ENCODE measurements around the gene PPARG. TPM values are rescaled to one million over a fixed set of nuclear protein-coding genes. Genes with fewer than 3 reads are reported as not detected.
A peak's percentile ranks its signal among the peaks of the same experiment; 100 is the strongest.
"Not testable (repeated sequence)": the region's sequence is repeated elsewhere in the genome, so short reads cannot be mapped to it uniquely, and the experiment has no call there.

The PPARG gene
- total RNA-seq (2014; rRNA removed; shearing (Covaris generic)), result 7.8 and 8.1 TPM in 2 replicates

- no peak for DNase-seq (ENCODE audit: low read depth)
Observed at GRCh38 chr3:12288182-12289129, at the start of gene PPARG. Gene PPARG (plus strand): TSS chr3:12289070. CDS start chr3:12379712, 90,642 bp downstream.

DNA sequence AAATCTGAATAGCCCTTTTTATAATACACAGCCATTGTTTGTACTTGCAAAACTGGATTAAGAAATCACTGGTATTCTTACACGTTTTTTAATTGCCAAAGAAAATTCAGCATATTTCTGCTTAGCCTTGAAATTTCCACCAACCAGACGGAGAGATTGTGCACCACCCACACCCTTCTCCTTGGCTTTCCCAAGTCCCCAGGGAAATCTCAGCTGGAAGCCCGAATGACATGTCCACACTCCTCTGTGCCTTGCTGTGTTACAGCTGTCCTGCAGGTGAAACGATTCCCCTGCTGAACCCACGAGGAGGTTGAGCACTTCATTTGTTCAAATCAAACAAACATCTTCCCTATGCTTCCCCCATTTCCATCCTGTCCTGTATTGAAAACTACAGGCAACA, 49.6 kb upstream of the PPARG start:
- DNase-seq (ENCODE audit: low read depth), result no peak

DNA sequence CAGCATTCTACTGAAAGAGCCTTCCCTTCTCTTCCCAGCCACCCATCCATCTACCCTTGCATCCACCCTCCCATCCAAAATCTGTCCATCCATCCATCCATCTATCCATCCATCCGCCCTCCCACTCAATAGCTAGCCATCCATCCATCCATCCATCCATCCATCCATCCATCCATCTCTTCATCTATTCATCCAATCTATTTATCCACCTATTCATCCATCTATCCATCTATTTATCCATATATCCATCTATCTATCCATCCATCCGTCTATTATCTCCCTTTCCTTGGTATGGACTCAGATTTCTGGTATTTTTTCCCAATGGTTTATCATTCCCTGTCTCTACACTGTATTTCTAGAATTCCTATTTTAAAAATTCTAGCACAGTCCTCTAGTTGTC, 46.1 kb upstream of the PPARG start:
- DNase-seq (ENCODE audit: low read depth), result no peak

- no peak for DNase-seq (ENCODE audit: low read depth)
Observed at GRCh38 chr3:12246497-12247163, 42.2 kb upstream of the PPARG start.

DNA sequence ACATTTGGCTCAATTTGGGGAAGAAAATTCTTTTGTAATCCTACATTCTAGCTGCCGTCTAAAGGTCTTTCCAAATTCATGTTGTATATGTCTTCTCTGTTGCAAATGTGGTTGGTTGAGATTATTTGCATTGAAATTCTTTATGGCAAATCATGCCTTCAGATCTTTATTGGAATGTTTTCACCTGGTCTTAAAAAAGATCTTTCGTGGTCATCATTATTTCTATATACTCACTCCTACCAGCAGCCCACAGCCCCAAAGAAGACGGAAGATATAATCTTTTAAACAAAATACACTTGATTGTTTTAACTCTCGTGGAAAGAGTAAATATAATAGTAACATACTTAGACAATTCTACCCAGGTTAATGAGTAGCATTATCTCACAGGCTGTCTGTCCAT, 41.5 kb upstream of the PPARG start:
- no peak for DNase-seq (ENCODE audit: low read depth)

- DNase-seq (ENCODE audit: low read depth), result no peak
Observed at GRCh38 chr3:12249519-12249918, 39.4 kb upstream of the PPARG start.

GRCh38 chr3:12252889-12253288, 36.0 kb upstream of the PPARG start:
- DNase-seq (ENCODE audit: low read depth), result no peak

DNA sequence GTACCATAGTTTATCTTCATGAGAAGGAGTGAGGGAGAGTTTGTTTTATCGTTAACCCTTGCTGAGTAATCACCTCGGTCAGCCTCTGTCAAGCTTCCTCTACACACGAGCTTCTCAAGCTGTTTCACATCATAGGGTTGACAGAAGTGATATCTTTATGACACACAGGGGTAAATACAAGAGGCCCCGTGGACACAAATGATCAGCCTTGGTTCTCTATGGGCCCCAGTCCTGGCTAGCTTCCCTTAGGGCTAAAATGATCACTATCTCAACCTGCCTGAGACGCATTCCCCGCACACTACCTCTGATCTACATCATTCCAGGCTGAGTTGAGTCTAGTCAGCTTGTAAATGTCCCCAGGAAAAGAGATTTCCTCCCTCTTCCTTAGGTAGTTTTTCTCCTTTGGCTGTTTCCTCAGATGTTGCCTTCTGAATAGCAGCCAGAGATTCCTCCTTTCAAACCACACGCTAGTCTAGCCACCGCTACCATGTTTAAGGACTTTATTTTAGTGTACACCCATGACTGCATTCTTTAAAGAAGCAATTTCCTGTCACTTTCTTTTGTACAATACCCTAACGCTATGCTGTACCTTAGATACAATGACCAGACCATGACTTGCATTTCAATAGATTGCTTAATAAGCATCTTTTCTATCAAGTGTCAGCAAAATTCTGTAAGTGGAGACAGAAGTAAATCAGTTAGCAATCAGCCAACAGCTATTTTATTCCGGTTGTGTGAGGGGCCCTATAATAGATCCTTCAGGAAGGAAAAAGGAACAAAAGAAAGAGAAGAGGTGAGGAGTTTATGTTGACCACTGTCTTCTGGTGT, 35.1 kb upstream of the PPARG start:
- DNase-seq (ENCODE audit: low read depth), result no peak

- no peak for DNase-seq (ENCODE audit: low read depth)
Observed at GRCh38 chr3:12255393-12255792, 33.5 kb upstream of the PPARG start.

DNA sequence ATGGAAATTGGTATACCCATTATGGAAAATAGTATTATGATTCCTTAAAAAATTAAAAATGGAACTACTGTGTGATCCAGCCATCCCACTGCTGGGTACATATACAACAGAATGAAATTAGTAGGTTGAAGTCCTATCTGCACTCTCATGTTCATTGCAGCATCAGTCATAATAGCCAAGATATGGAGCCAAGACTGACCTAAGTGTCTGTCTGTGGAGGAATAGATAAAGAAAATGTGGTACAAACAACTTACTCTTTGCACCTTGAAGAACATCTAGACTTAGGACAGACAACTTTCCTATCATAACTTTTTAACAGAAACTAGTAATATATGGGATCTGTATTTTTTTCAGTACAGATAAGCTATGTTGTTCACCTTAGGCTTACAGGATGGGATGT, 30.0 kb upstream of the PPARG start:
- DNase-seq (ENCODE audit: low read depth), result no peak

DNA sequence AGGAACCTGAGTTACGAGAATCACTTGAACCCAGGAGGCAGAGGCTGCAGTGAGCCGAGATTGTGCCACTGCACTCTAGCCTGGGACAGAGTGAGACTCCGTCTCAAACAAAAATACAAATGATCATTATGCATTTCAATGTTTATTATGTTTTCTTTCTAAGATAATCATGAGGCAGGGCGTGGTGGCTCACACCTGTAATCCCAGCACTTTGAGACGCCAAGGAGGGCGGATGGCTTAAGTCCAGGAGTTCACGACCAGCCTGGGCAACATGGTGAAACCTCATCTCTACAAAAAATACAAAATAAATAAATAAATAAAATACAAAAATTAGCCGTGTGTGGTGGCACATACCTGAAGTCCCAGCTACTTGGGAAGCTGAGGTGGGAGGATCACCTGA, 26.7 kb upstream of the PPARG start:
- DNase-seq (ENCODE audit: low read depth), result not testable (repeated sequence)

DNA sequence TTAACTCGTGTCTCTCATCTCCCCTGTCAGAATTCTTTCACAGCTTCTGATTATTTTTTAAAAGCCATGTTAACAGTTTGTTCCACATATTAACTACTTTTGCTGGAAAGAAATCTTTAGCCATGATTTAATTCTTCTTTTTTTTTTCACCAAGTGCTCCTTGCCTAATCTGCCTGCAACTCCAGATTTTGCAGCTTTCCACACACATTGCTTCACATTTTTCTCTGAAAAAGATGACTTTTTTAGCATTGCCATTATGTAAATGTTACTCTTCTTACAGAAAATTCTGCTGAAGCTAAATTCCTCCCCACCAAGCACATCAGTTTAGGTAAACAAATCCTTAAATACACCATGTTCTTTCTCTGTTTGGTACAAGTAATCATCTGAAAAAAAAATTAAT, 23.4 kb upstream of the PPARG start:
- no peak for DNase-seq (ENCODE audit: low read depth)

GRCh38 chr3:12266038-12266437, 22.8 kb upstream of the PPARG start:
- no peak for DNase-seq (ENCODE audit: low read depth)

- no peak for DNase-seq (ENCODE audit: low read depth)
Observed at GRCh38 chr3:12267376-12268030, 21.4 kb upstream of the PPARG start.

GRCh38 chr3:12268049-12268735, 20.7 kb upstream of the PPARG start:
- DNase-seq (ENCODE audit: low read depth), result no peak

GRCh38 chr3:12270976-12271375, 17.9 kb upstream of the PPARG start:
- no peak for DNase-seq (ENCODE audit: low read depth)

- no peak for DNase-seq (ENCODE audit: low read depth)
Observed at GRCh38 chr3:12273045-12273695, 15.7 kb upstream of the PPARG start.

- DNase-seq (ENCODE audit: low read depth), result no peak
Observed at GRCh38 chr3:12275974-12276650, 12.8 kb upstream of the PPARG start.

DNA sequence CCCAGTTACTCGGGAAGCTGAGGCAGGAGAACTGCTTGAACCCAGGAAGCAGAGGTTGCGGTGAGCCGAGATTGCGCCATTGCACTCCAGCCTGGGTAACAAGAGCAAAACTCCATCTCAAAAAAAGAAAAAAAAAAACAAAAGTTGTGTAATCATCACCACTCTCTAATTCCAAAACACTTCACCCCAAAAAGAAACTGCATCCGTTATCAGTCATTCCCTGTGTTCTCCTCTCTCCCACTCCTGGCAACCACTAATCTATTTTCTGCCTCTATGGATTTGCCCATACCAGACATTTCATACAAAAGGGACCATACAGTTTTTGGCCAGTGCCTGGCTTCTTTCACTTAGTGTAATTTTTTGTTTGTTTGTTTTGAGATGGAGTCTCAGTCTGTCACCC, 12.0 kb upstream of the PPARG start:
- DNase-seq (ENCODE audit: low read depth), result not testable (repeated sequence)

DNA sequence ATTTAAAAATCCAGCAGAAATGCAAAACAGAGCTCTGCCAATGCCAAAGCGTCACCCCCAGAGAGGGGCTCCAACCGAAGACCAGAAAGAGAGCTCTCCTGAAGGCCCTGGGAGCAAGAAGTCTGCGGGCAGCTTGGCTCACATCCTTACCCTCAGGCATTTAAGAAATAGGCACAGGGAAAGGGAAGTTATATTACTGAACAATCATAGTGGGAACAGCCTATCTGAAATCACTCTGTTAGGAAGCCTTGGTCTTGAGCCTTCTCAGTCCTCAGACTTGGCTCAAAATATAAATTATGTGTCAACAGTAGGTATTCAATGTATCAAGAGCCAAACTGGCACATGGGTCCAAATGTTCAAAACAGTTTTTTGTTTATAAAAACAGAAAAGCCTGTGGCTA, 10.3 kb upstream of the PPARG start:
- peak; percentile 10 for DNase-seq (ENCODE audit: low read depth)
